SK-N-SH treated with all-trans-retinoic acid at 6 μM for 48 hours (cell line): ENCODE results near the gene DMRT3.

Experiments used
- CREB5 ChIP-seq: fragments of 250-450 bp; sonication (Bioruptor Pico); IDR thresholded peaks from 2 replicates; pipeline ENCODE4 v1.5.1; 2020; ENCODE audit warnings: low read depth, mild to moderate bottlenecking, moderate library complexity
- ESRRG ChIP-seq: fragments of 250-450 bp; sonication (Bioruptor Pico); IDR thresholded peaks from 2 replicates; pipeline ENCODE4 v1.6.1; 2021; ENCODE audit warnings: mild to moderate bottlenecking
- TCF4 ChIP-seq: fragments of 250-450 bp; sonication (Bioruptor Pico); IDR thresholded peaks from 2 replicates; pipeline ENCODE4 v1.8.0; 2021; ENCODE audit warnings: mild to moderate bottlenecking, moderate library complexity, borderline replicate concordance
- TOX ChIP-seq: fragments of 250-450 bp; sonication (Bioruptor Pico); IDR thresholded peaks from 2 replicates; pipeline ENCODE4 v1.8.0; 2021; ENCODE audit warnings: mild to moderate bottlenecking, moderate library complexity, borderline replicate concordance
- ZC3H10 ChIP-seq: fragments of 250-450 bp; sonication (Bioruptor Pico); IDR thresholded peaks from 2 replicates; pipeline ENCODE4 v1.5.1; 2021; ENCODE audit warnings: mild to moderate bottlenecking, moderate library complexity
- ZNF565 ChIP-seq: fragments of 450-650 bp; formaldehyde crosslinking; conservative IDR thresholded peaks from 2 replicates; pipeline ENCODE4 v1.5.0; 2020; ENCODE audit warnings: low read depth, mild to moderate bottlenecking, moderate library complexity

GRCh38 chr9:975740-976257 is 656 bp upstream of the DMRT3 start:
- TF ChIP-seq CREB5 (CRISPR knock-in tag), result no peak
- TF ChIP-seq TCF4 (CRISPR knock-in tag), result no peak
- no peak for TF ChIP-seq TOX
- TF ChIP-seq ZC3H10 (CRISPR knock-in tag), result no peak
- TF ChIP-seq ESRRG, result no peak
- TF ChIP-seq ZNF565 (CRISPR knock-in tag), result no peak
